ENCODE data around the gene PSMA7.

Gene PSMA7

GRCh38 chr20:62163986-62164762, 21.0 kb upstream of the PSMA7 start:
- Histone ChIP-seq H3K4me1 (ENCODE audit: insufficient read depth, low read length) (no peaks in the 10 kb centered on the region), H3K36me3 (ENCODE audit: insufficient read depth, low read length) (peaks cover 6% of the 10 kb centered on the region), H3K9me3 (ENCODE audit: control insufficient read depth, insufficient read depth, low read length) (no peaks in the 10 kb centered on the region), H3K9ac (ENCODE audit: low read depth, low read length) (no peak overlapping the region)

GRCh38 chr20:62163485-62163865, 20.3 kb upstream of the PSMA7 start:
- Histone ChIP-seq H3K9me3 (ENCODE audit: control insufficient read depth, insufficient read depth, low read length) (no peaks in the 10 kb centered on the region), H3K9ac (ENCODE audit: low read depth, low read length) (no peak overlapping the region), H3K36me3 (ENCODE audit: insufficient read depth, low read length) (peaks cover 6% of the 10 kb centered on the region), H3K4me1 (ENCODE audit: insufficient read depth, low read length) (no peaks in the 10 kb centered on the region)

GRCh38 chr20:62162765-62163484, 19.7 kb upstream of the PSMA7 start:
- H3K36me3 ChIP-seq (ENCODE audit: insufficient read depth, low read length) = peaks cover 6% of the 10 kb centered on the region
- H3K9me3 ChIP-seq (ENCODE audit: control insufficient read depth, insufficient read depth, low read length) = no peaks in the 10 kb centered on the region
- H3K4me1 ChIP-seq (ENCODE audit: insufficient read depth, low read length) = no peaks in the 10 kb centered on the region
- no peak overlapping the region for H3K9ac ChIP-seq (ENCODE audit: low read depth, low read length)

GRCh38 chr20:62161347-62161746, 18.2 kb upstream of the PSMA7 start:
- no peaks in the 10 kb centered on the region for H3K9me3 ChIP-seq (ENCODE audit: control insufficient read depth, insufficient read depth, low read length)
- H3K36me3 ChIP-seq (ENCODE audit: insufficient read depth, low read length) = peaks cover 6% of the 10 kb centered on the region
- H3K4me1 ChIP-seq (ENCODE audit: insufficient read depth, low read length) = peaks cover 4% of the 10 kb centered on the region; the same call in 1 of the 2 replicates
- no peak overlapping the region for H3K9ac ChIP-seq (ENCODE audit: low read depth, low read length)

GRCh38 chr20:62160876-62161275, 17.7 kb upstream of the PSMA7 start:
- H3K9me3 ChIP-seq (ENCODE audit: control insufficient read depth, insufficient read depth, low read length) = no peaks in the 10 kb centered on the region
- peaks cover 6% of the 10 kb centered on the region; the same call in 1 of the 2 replicates for H3K4me1 ChIP-seq (ENCODE audit: insufficient read depth, low read length)
- peaks cover 6% of the 10 kb centered on the region for H3K36me3 ChIP-seq (ENCODE audit: insufficient read depth, low read length)
- no peak overlapping the region for H3K9ac ChIP-seq (ENCODE audit: low read depth, low read length)

- Histone ChIP-seq H3K4me1 (ENCODE audit: insufficient read depth, low read length) (peaks cover 11% of the 10 kb centered on the region), H3K36me3 (ENCODE audit: insufficient read depth, low read length) (peaks cover 2% of the 10 kb centered on the region; the same call in 1 of the 2 replicates), H3K9ac (ENCODE audit: low read depth, low read length) (no peak overlapping the region), H3K9me3 (ENCODE audit: control insufficient read depth, insufficient read depth, low read length) (no peaks in the 10 kb centered on the region)
Observed at GRCh38 chr20:62160253-62160652, 17.1 kb upstream of the PSMA7 start.

GRCh38 chr20:62159839-62160238, 16.6 kb upstream of the PSMA7 start:
- H3K9ac ChIP-seq (ENCODE audit: low read depth, low read length) = no peak overlapping the region
- peaks cover 15% of the 10 kb centered on the region for H3K4me1 ChIP-seq (ENCODE audit: insufficient read depth, low read length)
- H3K36me3 ChIP-seq (ENCODE audit: insufficient read depth, low read length) = peaks cover 2% of the 10 kb centered on the region; the same call in 1 of the 2 replicates
- no peaks in the 10 kb centered on the region for H3K9me3 ChIP-seq (ENCODE audit: control insufficient read depth, insufficient read depth, low read length)

- Histone ChIP-seq H3K9me3 (ENCODE audit: control insufficient read depth, insufficient read depth, low read length) (no peaks in the 10 kb centered on the region), H3K36me3 (ENCODE audit: insufficient read depth, low read length) (peaks cover 2% of the 10 kb centered on the region; the same call in 1 of the 2 replicates), H3K4me1 (ENCODE audit: insufficient read depth, low read length) (peaks cover 17% of the 10 kb centered on the region), H3K9ac (ENCODE audit: low read depth, low read length) (no peak overlapping the region)
Observed at GRCh38 chr20:62159052-62159451, 15.9 kb upstream of the PSMA7 start.

- Histone ChIP-seq H3K36me3 (ENCODE audit: insufficient read depth, low read length) (peaks cover 2% of the 10 kb centered on the region; the same call in 1 of the 2 replicates), H3K4me1 (ENCODE audit: insufficient read depth, low read length) (peaks cover 17% of the 10 kb centered on the region), H3K9ac (ENCODE audit: low read depth, low read length) (no peak overlapping the region), H3K9me3 (ENCODE audit: control insufficient read depth, insufficient read depth, low read length) (no peaks in the 10 kb centered on the region)
Observed at GRCh38 chr20:62158541-62158940, 15.3 kb upstream of the PSMA7 start.

- peaks cover 17% of the 10 kb centered on the region for H3K4me1 ChIP-seq (ENCODE audit: insufficient read depth, low read length)
- no peaks in the 10 kb centered on the region for H3K9me3 ChIP-seq (ENCODE audit: control insufficient read depth, insufficient read depth, low read length)
- H3K36me3 ChIP-seq (ENCODE audit: insufficient read depth, low read length) = peaks cover 5% of the 10 kb centered on the region; the same call in 1 of the 2 replicates
- H3K9ac ChIP-seq (ENCODE audit: low read depth, low read length) = no peak overlapping the region
Observed at GRCh38 chr20:62158088-62158400, 14.8 kb upstream of the PSMA7 start.

- H3K9me3 ChIP-seq (ENCODE audit: control insufficient read depth, insufficient read depth, low read length) = no peaks in the 10 kb centered on the region
- H3K9ac ChIP-seq (ENCODE audit: low read depth, low read length) = no peak overlapping the region
- peaks cover 17% of the 10 kb centered on the region for H3K4me1 ChIP-seq (ENCODE audit: insufficient read depth, low read length)
- H3K36me3 ChIP-seq (ENCODE audit: insufficient read depth, low read length) = peaks cover 5% of the 10 kb centered on the region; the same call in 1 of the 2 replicates
Observed at GRCh38 chr20:62157387-62158087, 14.3 kb upstream of the PSMA7 start.

- no peak overlapping the region for H3K9ac ChIP-seq (ENCODE audit: low read depth, low read length)
- H3K4me1 ChIP-seq (ENCODE audit: insufficient read depth, low read length) = peaks cover 17% of the 10 kb centered on the region
- no peaks in the 10 kb centered on the region for H3K9me3 ChIP-seq (ENCODE audit: control insufficient read depth, insufficient read depth, low read length)
- peaks cover 5% of the 10 kb centered on the region; the same call in 1 of the 2 replicates for H3K36me3 ChIP-seq (ENCODE audit: insufficient read depth, low read length)
Observed at GRCh38 chr20:62156592-62157386, 13.6 kb upstream of the PSMA7 start.

GRCh38 chr20:62156254-62156556, 13.0 kb upstream of the PSMA7 start:
- Histone ChIP-seq H3K4me1 (ENCODE audit: insufficient read depth, low read length) (peaks cover 17% of the 10 kb centered on the region), H3K9ac (ENCODE audit: low read depth, low read length) (no peak overlapping the region), H3K9me3 (ENCODE audit: control insufficient read depth, insufficient read depth, low read length) (no peaks in the 10 kb centered on the region), H3K36me3 (ENCODE audit: insufficient read depth, low read length) (0 out of 2 replicates have a peak, but pooled peaks cover 2% of the 10 kb centered on the region)

Data from ES-I3 (cell line).